ENCODE data around the gene BOC. TPM values are rescaled to one million over a fixed set of nuclear protein-coding genes. Genes with fewer than 3 reads are reported as not detected.

Gene BOC
- total and polyA plus RNA-seq, 2 experiments from 2014 or later = 18.4 to 21.6 TPM

DNA sequence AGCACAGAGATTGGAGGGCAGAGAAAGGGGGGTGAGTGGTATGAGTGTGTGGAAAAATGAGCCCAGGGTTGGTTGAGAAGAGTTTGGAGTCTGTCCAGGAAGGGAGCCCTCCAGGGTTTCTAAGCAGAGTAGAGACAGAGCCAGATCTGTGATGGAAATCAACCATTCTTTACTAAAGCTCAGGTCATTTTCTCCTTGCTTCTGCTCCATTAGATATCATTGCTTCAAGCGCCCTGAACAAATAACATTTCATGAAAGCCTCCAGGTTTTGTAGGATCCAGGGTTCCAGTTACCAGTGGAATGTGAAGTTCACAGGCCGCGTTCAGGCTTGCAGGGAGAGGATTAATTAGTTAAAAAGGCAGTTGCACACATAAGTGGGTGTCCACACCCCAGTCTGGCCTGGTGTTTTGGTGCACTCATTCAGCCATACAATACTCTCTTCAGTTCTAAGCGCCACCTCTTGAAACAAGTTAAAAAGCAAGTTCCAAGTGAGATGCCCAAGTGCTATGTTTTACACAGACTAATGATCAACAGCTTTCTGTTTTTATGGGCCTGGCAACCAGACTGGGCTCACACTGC is 16.4 kb upstream of the BOC start:
- Histone ChIP-seq H3K9ac (no peak overlapping the region), H3K4me2 (ENCODE audit: unreplicated experiment) (no peak overlapping the region), H3K27ac (no peak overlapping the region), H3K4me1 (ENCODE audit: insufficient read depth) (no peaks in the 10 kb centered on the region), H3K79me2 (ENCODE audit: insufficient read depth) (no peaks in the 10 kb centered on the region), H4K20me1 (ENCODE audit: insufficient read depth) (no peaks in the 10 kb centered on the region), H2AFZ (no peak overlapping the region), H3K4me3 (no peak overlapping the region), H3K27me3 (replicated peaks; ENCODE audit: insufficient read depth) (no peaks in the 10 kb centered on the region), H3F3A (ENCODE audit: insufficient read depth) (no peaks in the 10 kb centered on the region), H3K36me3 (ENCODE audit: low read depth) (no peaks in the 10 kb centered on the region), H3K9me3 (ENCODE audit: low read depth) (no peaks in the 10 kb centered on the region), H3K9me2 (ENCODE audit: insufficient read depth) (no peaks in the 10 kb centered on the region)
- in situ Hi-C loops (cut with MboI) = no loop called here
- WGBS, 2 experiments (ENCODE audit: low coverage in 1 of 2, low lambda C conversion rate in 2 of 2, missing lambda C conversion rate in 2 of 2) = 62% methylated on average over 4 of the region's 4 CpGs
- TF ChIP-seq EZH2phosphoT487 (IDR thresholded peaks at IDR 0.05; ENCODE audit: insufficient read depth, low read depth) (no peak), EZH2 (IDR thresholded peaks at IDR 0.05; ENCODE audit: insufficient read depth, poor library complexity, severe bottlenecking) (no peak)
- DNase-seq = no peak

GRCh38 chr3:113200351-113200750 is 11.0 kb upstream of the BOC start:
- Histone ChIP-seq H3K27me3 (replicated peaks; ENCODE audit: insufficient read depth) (no peaks in the 10 kb centered on the region), H3K27ac (no peak overlapping the region), H3F3A (ENCODE audit: insufficient read depth) (no peaks in the 10 kb centered on the region), H3K4me2 (ENCODE audit: unreplicated experiment) (no peak overlapping the region), H3K9me3 (ENCODE audit: low read depth) (no peaks in the 10 kb centered on the region), H2AFZ (no peak overlapping the region), H3K36me3 (ENCODE audit: low read depth) (no peaks in the 10 kb centered on the region), H3K4me1 (ENCODE audit: insufficient read depth) (no peaks in the 10 kb centered on the region), H3K4me3 (no peak overlapping the region), H3K79me2 (ENCODE audit: insufficient read depth) (no peaks in the 10 kb centered on the region), H3K9ac (no peak overlapping the region), H3K9me2 (ENCODE audit: insufficient read depth) (no peaks in the 10 kb centered on the region), H4K20me1 (ENCODE audit: insufficient read depth) (no peaks in the 10 kb centered on the region)
- no peak for DNase-seq
- in situ Hi-C loops (cut with MboI) = no loop called here
- TF ChIP-seq EZH2 (IDR thresholded peaks at IDR 0.05; ENCODE audit: insufficient read depth, poor library complexity, severe bottlenecking) (no peak), EZH2phosphoT487 (IDR thresholded peaks at IDR 0.05; ENCODE audit: insufficient read depth, low read depth) (no peak)

DNA sequence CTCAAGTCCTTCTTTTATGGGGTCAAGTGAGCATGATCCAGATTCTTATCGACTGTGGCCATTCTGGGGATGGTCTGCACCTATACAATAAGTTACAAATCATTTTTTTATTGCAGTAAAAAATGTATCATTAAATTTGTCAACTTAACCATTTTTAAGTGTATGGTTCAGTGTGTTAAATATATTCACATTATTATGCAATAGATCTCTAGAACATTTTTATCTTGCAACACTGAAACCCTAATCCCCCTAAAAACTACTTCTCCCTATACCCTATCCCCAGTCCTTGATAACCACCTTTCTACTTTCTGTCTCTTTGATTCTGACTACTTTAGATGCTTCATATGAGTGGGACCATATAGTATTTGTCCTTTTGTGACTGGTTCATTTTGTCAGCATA is 10.4 kb upstream of the BOC start:
- Histone ChIP-seq H3F3A (ENCODE audit: insufficient read depth) (no peaks in the 10 kb centered on the region), H3K36me3 (ENCODE audit: low read depth) (no peaks in the 10 kb centered on the region), H3K9me3 (ENCODE audit: low read depth) (no peaks in the 10 kb centered on the region), H3K9me2 (ENCODE audit: insufficient read depth) (no peaks in the 10 kb centered on the region), H3K27ac (no peak overlapping the region), H2AFZ (no peak overlapping the region), H3K4me1 (ENCODE audit: insufficient read depth) (no peaks in the 10 kb centered on the region), H3K4me3 (no peak overlapping the region), H3K9ac (no peak overlapping the region), H4K20me1 (ENCODE audit: insufficient read depth) (no peaks in the 10 kb centered on the region), H3K79me2 (ENCODE audit: insufficient read depth) (no peaks in the 10 kb centered on the region), H3K4me2 (ENCODE audit: unreplicated experiment) (no peak overlapping the region), H3K27me3 (replicated peaks; ENCODE audit: insufficient read depth) (no peaks in the 10 kb centered on the region)
- no peak for DNase-seq
- TF ChIP-seq EZH2phosphoT487 (IDR thresholded peaks at IDR 0.05; ENCODE audit: insufficient read depth, low read depth) (no peak), EZH2 (IDR thresholded peaks at IDR 0.05; ENCODE audit: insufficient read depth, poor library complexity, severe bottlenecking) (no peak)
- in situ Hi-C loops (cut with MboI) = no loop called here
- 54 to 59% methylated on average over 1 of the region's 1 CpG for WGBS, 2 experiments (ENCODE audit: low coverage in 1 of 2, low lambda C conversion rate in 2 of 2, missing lambda C conversion rate in 2 of 2)

GRCh38 chr3:113204371-113204770 is 7.0 kb upstream of the BOC start:
- WGBS, 2 experiments (ENCODE audit: low coverage in 1 of 2, low lambda C conversion rate in 2 of 2, missing lambda C conversion rate in 2 of 2) = 47% methylated on average over 6 of the region's 6 CpGs
- H3K36me3 ChIP-seq (ENCODE audit: low read depth) = no peaks in the 10 kb centered on the region
- no peaks in the 10 kb centered on the region for H3K9me3 ChIP-seq (ENCODE audit: low read depth)

GRCh38 chr3:113205481-113205880 is 5.9 kb upstream of the BOC start:
- Histone ChIP-seq H2AFZ (no peak overlapping the region), H3K79me2 (ENCODE audit: insufficient read depth) (no peaks in the 10 kb centered on the region), H3F3A (ENCODE audit: insufficient read depth) (0 out of 2 replicates have a peak, but pooled peaks cover 1% of the 10 kb centered on the region), H3K4me1 (ENCODE audit: insufficient read depth) (peaks cover 3% of the 10 kb centered on the region; the same call in 1 of the 2 replicates), H3K9me2 (ENCODE audit: insufficient read depth) (no peaks in the 10 kb centered on the region), H3K27me3 (replicated peaks; ENCODE audit: insufficient read depth) (no peaks in the 10 kb centered on the region), H3K4me2 (ENCODE audit: unreplicated experiment) (no peak overlapping the region), H3K27ac (no peak overlapping the region), H4K20me1 (ENCODE audit: insufficient read depth) (no peaks in the 10 kb centered on the region), H3K4me3 (no peak overlapping the region), H3K9ac (no peak overlapping the region), H3K36me3 (ENCODE audit: low read depth) (no peaks in the 10 kb centered on the region), H3K9me3 (ENCODE audit: low read depth) (no peaks in the 10 kb centered on the region)
- in situ Hi-C loops (cut with MboI) = no loop called here
- TF ChIP-seq EZH2phosphoT487 (IDR thresholded peaks at IDR 0.05; ENCODE audit: insufficient read depth, low read depth) = no peak
- no peak for TF ChIP-seq EZH2 (IDR thresholded peaks at IDR 0.05; ENCODE audit: insufficient read depth, poor library complexity, severe bottlenecking)
- no peak for DNase-seq
- WGBS, 2 experiments (ENCODE audit: low coverage in 1 of 2, low lambda C conversion rate in 2 of 2, missing lambda C conversion rate in 2 of 2) = 67 to 70% methylated on average over 2 of the region's 2 CpGs

More at GRCh38 chr3:113204371-113204770, 7.0 kb upstream of the BOC start:
- no peaks in the 10 kb centered on the region for H3K9me2 ChIP-seq (ENCODE audit: insufficient read depth)
- in situ Hi-C loops (cut with MboI) = no loop called here
- H3K4me2 ChIP-seq (ENCODE audit: unreplicated experiment) = no peak overlapping the region
- H3K27me3 ChIP-seq (replicated peaks; ENCODE audit: insufficient read depth) = no peaks in the 10 kb centered on the region
- H3K27ac ChIP-seq = no peak overlapping the region
- no peaks in the 10 kb centered on the region for H3F3A ChIP-seq (ENCODE audit: insufficient read depth)
- no peaks in the 10 kb centered on the region for H3K4me1 ChIP-seq (ENCODE audit: insufficient read depth)
- no peak overlapping the region for H3K4me3 ChIP-seq
- no peak overlapping the region for H3K9ac ChIP-seq
- DNase-seq = no peak
- no peaks in the 10 kb centered on the region for H4K20me1 ChIP-seq (ENCODE audit: insufficient read depth)
- H2AFZ ChIP-seq = no peak overlapping the region
- no peaks in the 10 kb centered on the region for H3K79me2 ChIP-seq (ENCODE audit: insufficient read depth)
- no peak for TF ChIP-seq EZH2 (IDR thresholded peaks at IDR 0.05; ENCODE audit: insufficient read depth, poor library complexity, severe bottlenecking)
- TF ChIP-seq EZH2phosphoT487 (IDR thresholded peaks at IDR 0.05; ENCODE audit: insufficient read depth, low read depth) = no peak
